ENCODE results near the gene BEST4. TPM values are rescaled to one million over a fixed set of nuclear protein-coding genes. Genes with fewer than 3 reads are reported as not detected.
"Not testable (repeated sequence)": the region's sequence is repeated elsewhere in the genome, so short reads cannot be mapped to it uniquely, and the experiment has no call there.

BEST4 gene
- total and polyA plus RNA-seq, 7 donors = 0.33 to 37.1 (median 6.0) TPM; not detected in 2

- 69 to 70% methylated on average over 48 of the region's 48 CpGs for WGBS, 2 donors
- peaks cover 0 to 57% (median 40%) of the 10 kb centered on the region in 4 donors for H3K4me1 ChIP-seq
Observed at GRCh38 chr1:44812822-44813543, 25.0 kb upstream of the BEST4 start.

GRCh38 chr1:44811234-44811633 is 23.3 kb upstream of the BEST4 start:
- 82 to 89% methylated on average over 8 of the region's 8 CpGs for WGBS, 2 donors
- DNase-seq = peak; percentile 38
- intact Hi-C loops (cut with DNase I) = no loop called here
- Histone ChIP-seq H3K9me3 (no peaks in the 10 kb centered on the region), H3K4me3 (no peak overlapping the region), H3K27me3 (no peaks in the 10 kb centered on the region), H3K4me1 (peaks cover 0 to 74% (median 57%) of the 10 kb centered on the region in 4 donors), H3K27ac (peak overlapping the region in 2 of 4 donors; percentile 97 to 98), H3K36me3 (peaks cover 0 to 1% (median 0%) of the 10 kb centered on the region in 4 donors)
- no peak for TF ChIP-seq EP300 (IDR thresholded peaks at IDR 0.05)

More at GRCh38 chr1:44812822-44813543, 25.0 kb upstream of the BEST4 start:
- peak; percentile 71 for DNase-seq
- TF ChIP-seq EP300 (IDR thresholded peaks at IDR 0.05) (no peak), POLR2AphosphoS5 (IDR thresholded peaks at IDR 0.05) (no peak), POLR2A (IDR thresholded peaks at IDR 0.05) (no peak), CTCF (IDR thresholded peaks at IDR 0.05) (no peak)
- H3K36me3 ChIP-seq = no peaks in the 10 kb centered on the region
- no peaks in the 10 kb centered on the region for H3K27me3 ChIP-seq
- peak overlapping the region; percentile 52 to 68 (median 60) for H3K4me3 ChIP-seq
- intact Hi-C loops (cut with DNase I) = no loop called here
- H3K27ac ChIP-seq = peak overlapping the region; percentile 86 to 98 (median 88)
- H3K9me3 ChIP-seq = no peaks in the 10 kb centered on the region

GRCh38 chr1:44810762-44811105 is 22.8 kb upstream of the BEST4 start:
- H3K4me3 ChIP-seq; DNase-seq; intact Hi-C loops (cut with DNase I): not testable (repeated sequence)

GRCh38 chr1:44810101-44810761 is 22.3 kb upstream of the BEST4 start:
- Histone ChIP-seq H3K27ac (peak overlapping the region; percentile 88 to 98 (median 95)), H3K4me3 (peak overlapping the region in 1 of 4 donors; percentile 35), H3K27me3 (no peaks in the 10 kb centered on the region), H3K4me1 (peaks cover 0 to 80% (median 61%) of the 10 kb centered on the region in 4 donors), H3K9me3 (no peaks in the 10 kb centered on the region), H3K36me3 (peaks cover 0 to 11% (median 0%) of the 10 kb centered on the region in 4 donors)
- TF ChIP-seq POLR2A (IDR thresholded peaks at IDR 0.05) (no peak), POLR2AphosphoS5 (IDR thresholded peaks at IDR 0.05) (no peak), CTCF (IDR thresholded peaks at IDR 0.05) (no peak), EP300 (IDR thresholded peaks at IDR 0.05) (no peak)
- intact Hi-C loops (cut with DNase I) = no loop called here
- 50 to 62% methylated on average over 12 of the region's 12 CpGs for WGBS, 2 donors
- DNase-seq = peak; percentile 84

More at GRCh38 chr1:44810762-44811105, 22.8 kb upstream of the BEST4 start:
- Histone ChIP-seq H3K4me1 (peaks cover 0 to 79% (median 61%) of the 10 kb centered on the region in 4 donors), H3K27ac (peak overlapping the region in 3 of 4 donors; percentile 88 to 98 (median 97))
- H3K36me3 ChIP-seq, H3K27me3 ChIP-seq, H3K9me3 ChIP-seq: not testable (repeated sequence)
- 90 to 94% methylated on average over 4 of the region's 4 CpGs for WGBS, 2 donors

- H3K4me3 ChIP-seq = peak overlapping the region; percentile 13 to 35 (median 26)
- peak; percentile 80 for DNase-seq
- intact Hi-C loops (cut with DNase I) = loop anchor here (10.0 kb wide), 1 partner anchor 686 kb away; the partner anchor contains the start of gene TESK2
Observed at GRCh38 chr1:44808938-44809917, 21.3 kb upstream of the BEST4 start.

More at GRCh38 chr1:44808938-44809917, 21.3 kb upstream of the BEST4 start:
- Histone ChIP-seq H3K27ac (peak overlapping the region; percentile 88 to 98 (median 95)), H3K27me3 (no peaks in the 10 kb centered on the region), H3K4me1 (peaks cover 0 to 80% (median 60%) of the 10 kb centered on the region in 4 donors), H3K9me3 (no peaks in the 10 kb centered on the region), H3K36me3 (peaks cover 0 to 21% (median 5%) of the 10 kb centered on the region in 4 donors)
- TF ChIP-seq POLR2A (IDR thresholded peaks at IDR 0.05) = no peak
- TF ChIP-seq POLR2AphosphoS5 (IDR thresholded peaks at IDR 0.05) = peak in 3 of 4 donors; percentile 6 to 21 (median 17)
- no peak for TF ChIP-seq CTCF (IDR thresholded peaks at IDR 0.05)
- TF ChIP-seq EP300 (IDR thresholded peaks at IDR 0.05) = no peak
- WGBS, 2 donors = 27 to 33% methylated on average over 6 of the region's 6 CpGs
